HG02759 (cell line): ENCODE results near the gene PHLDB1.
A peak's percentile ranks its signal among the peaks of the same experiment; 100 is the strongest.
"Not testable (repeated sequence)": the region's sequence is repeated elsewhere in the genome, so short reads cannot be mapped to it uniquely, and the experiment has no call there.

ENCODE experiments used
- ATAC-seq: cut with Tn5 transposase; IDR thresholded peaks from one replicate; pipeline ENCODE4 v1.9.1; 2021; ENCODE audit warnings: mild to moderate bottlenecking, moderate library complexity; ENCODE audit not compliant: unreplicated experiment

PHLDB1 gene

GRCh38 chr11:118682372-118682771 lies 75.0 kb downstream of the PHLDB1 start:
- ATAC-seq: no peak

- not testable (repeated sequence) for ATAC-seq
These were observed 75.5 kb downstream of the PHLDB1 start for GRCh38 chr11:118682939-118683338.

- ATAC-seq: no peak
These were observed 76.8 kb downstream of the PHLDB1 start for GRCh38 chr11:118684187-118684586.

- ATAC-seq: no peak
These were observed 80.5 kb downstream of the PHLDB1 start for GRCh38 chr11:118687906-118688305.

DNA sequence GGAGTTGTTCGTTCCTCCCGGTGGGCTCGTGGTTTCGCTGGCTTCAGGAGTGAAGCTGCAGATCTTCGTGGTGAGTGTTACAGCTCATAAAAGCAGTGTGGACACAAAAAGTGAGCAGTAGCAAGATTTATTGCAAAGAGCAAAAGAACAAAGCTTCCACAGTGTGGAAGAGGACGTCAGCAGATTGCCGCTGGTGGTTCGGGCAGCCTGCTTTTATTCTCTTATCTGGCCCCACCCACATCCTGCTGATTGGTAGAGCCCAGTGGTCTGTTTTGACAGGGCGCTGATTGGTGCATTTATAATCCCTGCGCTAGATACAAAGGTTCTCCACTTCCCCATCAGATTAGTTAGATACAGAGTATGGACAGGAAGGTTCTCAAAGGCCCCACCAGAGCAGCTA lies 80.9 kb downstream of the PHLDB1 start:
- not testable (repeated sequence) for ATAC-seq

DNA sequence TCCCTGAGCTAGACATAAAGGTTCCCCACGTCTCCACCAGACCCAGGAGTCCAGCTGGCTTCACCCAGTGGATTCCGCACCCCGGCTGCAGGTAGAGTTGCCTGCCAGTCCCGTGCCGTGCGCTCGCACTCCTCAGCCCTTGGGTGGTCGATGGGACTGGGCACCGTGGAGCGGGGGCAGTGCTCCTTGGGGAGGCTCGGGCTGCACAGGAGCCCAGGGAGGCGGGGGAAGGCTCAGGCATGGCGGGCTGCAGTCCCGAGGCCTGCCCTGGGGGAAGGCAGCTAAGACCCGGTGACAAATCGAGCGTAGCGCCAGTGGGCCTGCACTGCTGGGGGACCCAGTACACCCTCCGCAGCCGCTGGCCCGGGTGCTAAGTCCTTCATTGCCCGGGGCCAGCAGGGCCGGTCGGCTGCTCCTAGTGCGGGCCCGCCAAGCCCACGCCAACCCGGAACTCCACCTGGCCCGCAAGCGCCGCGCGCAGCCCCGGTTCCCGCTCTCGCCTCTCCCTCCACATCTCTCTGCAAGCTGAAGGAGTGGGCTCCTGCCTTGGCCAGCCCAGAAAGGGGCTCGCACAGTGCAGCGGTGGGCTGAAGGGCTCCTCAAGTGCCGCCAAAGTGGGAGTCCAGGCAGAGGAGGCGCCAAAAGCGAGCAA lies 81.6 kb downstream of the PHLDB1 start:
- no peak for ATAC-seq

DNA sequence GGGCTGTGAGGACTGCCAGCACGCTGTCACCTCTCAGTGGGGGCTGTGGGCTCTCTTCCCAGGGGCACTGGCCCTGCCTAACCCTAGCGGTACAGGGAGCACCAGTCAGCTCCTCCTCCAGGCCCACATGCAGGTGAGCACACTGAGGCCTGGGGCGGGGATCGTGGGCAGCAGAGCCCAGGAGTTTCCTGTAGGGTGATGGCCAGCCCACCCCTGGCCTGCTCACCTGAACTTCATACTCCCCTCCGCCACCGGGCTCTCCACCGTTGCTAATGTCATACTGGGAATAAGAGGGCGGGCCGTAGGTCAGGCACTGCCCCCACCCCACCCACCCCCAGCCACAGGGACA lies 82.1 kb downstream of the PHLDB1 start:
- ATAC-seq: no peak

DNA sequence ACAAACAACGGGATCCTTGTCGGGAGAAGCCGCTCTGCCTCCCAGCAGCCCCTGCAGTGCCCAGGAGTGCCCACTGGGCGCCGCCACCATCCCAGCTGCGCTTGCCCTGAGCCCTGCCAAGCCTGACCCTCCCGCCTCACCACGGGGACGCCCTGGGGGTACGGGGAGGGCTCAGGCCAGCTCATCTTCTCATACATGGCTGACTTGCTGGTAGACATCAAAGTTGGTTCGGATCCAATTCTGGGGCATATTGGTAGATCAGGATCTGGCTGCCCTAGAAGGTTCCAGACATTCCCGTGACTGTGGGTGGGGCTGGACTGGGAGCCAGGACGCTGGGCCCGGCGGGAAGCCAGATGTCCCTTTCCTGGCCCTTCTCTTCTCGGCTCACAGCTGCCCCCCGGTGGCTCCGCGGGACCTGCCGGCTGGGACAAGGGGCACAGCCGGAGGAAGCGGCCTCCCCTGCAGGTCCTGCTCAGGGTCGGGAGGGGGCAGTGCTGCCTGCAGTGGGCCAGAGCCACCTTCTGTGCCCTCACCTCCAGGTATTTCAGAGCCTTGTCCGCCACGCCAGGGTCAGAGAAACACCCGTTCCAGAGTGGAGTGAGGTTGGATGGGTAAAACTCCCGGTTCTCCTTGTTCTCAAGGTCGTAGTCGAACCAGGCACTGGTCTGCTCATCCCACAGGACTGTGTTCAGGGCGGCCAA lies 82.6 kb downstream of the PHLDB1 start:
- ATAC-seq: peak; percentile 75

DNA sequence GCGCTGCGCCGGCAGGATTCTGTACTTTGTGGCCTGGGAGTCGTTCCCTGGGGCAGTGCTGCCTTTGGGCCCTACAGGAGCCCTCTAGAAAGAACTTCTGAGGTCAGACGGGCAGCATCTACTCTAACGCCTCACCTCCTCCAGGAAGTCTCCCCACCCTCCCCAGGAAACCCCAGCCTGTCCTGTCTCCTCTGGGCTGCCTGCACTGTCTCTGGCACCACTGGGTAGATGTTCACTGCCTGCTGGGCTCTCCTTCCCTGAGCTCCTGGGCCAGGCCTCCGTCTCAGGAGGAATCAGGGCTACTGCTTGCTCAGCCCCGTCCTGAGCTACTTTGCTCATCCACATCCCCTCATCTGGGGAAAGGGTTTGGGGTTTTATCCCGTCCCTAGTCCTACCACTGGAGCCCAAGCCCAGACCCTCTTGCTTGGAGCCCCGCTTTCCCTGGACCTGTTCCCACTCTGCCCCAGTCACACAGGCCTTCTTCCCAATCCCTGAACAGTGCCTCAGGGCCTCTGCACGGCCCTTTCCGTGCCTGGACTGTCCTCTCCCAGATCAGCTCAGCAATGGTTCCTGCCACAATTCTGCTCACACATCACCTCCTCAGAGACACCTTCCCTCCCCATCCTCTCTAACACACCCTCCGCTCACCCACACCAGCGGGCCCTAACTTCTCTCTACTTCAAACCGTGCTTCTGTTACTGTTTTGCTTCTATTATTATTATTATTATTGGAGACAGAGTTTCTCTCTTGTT lies 83.3 kb downstream of the PHLDB1 start:
- no peak for ATAC-seq

- peak; percentile 31 for ATAC-seq
These were observed 84.8 kb downstream of the PHLDB1 start for GRCh38 chr11:118691926-118692830.

DNA sequence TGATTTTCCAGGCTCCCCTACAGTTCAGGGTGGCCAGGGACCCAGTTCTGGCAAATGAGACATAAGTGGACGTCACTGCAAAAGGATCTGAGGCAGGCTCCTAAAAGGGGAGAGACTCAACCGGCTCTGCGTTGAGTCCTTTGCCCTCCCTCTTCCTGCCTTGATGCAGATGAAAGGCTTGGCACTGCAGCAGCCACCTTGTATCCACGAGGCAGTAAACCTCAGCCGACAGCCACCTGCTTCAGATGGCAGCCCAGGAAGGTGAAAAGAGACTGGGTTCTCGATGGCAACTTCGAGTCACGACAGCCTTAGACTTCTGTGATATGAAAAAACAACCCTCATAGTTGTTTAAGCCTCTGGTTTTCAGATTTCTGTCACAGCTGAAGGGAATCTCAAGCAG lies 86.8 kb downstream of the PHLDB1 start:
- no peak for ATAC-seq

DNA sequence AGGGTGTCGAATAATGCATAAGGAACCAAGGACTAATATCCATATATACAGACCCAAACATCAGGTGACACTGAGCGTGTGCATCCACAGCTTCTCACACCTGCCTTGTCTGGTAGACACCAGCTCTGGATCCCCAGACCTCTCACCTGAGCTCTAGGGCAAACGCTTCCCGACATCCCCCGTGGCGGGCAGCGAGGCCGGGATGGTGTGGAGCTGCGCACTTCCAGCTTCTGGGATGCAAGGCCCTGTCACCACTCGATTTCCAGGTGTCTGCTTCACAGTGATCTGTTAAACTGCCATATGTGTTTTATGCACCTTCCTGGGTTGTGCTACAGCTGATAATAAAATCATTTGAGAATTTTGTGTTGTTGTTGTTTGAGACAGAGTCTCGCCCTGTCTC lies 87.4 kb downstream of the PHLDB1 start:
- ATAC-seq: no peak

DNA sequence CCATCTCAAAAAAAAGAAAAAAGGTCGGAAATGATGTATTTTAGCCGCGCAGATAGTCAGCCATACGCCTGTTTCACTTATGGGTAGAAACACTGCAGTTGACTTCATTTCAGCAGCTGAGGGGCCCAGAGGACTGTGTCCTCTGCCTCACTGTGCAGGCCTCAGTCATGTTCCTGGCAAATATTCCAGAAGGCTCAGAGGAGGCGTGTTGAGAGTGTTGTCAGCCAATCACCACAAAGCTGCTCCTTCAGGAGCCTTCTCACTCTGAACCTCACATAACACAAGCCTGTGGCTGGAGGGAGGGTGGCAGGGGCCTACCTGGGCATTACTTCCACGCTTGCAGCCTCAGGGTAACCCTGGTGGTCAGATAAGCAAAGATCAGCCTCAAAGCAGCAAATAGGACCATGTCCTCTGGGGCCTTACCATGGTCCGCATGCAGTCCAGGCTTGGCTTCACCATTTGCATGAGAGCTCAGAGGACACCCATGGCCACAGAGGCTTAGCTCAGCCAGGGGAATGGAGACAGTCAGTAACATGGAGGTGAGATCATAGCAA lies 89.3 kb downstream of the PHLDB1 start:
- no peak for ATAC-seq

DNA sequence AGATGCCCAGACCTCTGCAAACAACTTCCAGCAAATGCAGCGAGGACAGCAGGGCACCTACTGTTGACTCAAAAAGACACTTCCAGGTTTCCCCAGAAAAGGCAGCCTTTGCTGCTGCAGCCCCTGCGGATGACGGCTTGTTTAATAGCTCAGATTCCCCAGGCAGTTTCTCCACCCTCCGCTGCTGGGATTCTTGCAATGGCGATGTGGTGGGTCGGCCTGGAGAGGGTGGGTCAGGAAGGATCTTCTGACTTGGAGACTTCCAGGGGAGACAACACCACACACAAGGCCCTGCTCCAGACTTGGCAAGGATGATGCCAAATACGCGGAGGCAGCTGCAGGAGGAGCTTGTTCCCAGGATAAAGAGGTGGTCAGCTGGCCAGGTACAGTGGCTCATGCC lies 89.9 kb downstream of the PHLDB1 start:
- no peak for ATAC-seq

DNA sequence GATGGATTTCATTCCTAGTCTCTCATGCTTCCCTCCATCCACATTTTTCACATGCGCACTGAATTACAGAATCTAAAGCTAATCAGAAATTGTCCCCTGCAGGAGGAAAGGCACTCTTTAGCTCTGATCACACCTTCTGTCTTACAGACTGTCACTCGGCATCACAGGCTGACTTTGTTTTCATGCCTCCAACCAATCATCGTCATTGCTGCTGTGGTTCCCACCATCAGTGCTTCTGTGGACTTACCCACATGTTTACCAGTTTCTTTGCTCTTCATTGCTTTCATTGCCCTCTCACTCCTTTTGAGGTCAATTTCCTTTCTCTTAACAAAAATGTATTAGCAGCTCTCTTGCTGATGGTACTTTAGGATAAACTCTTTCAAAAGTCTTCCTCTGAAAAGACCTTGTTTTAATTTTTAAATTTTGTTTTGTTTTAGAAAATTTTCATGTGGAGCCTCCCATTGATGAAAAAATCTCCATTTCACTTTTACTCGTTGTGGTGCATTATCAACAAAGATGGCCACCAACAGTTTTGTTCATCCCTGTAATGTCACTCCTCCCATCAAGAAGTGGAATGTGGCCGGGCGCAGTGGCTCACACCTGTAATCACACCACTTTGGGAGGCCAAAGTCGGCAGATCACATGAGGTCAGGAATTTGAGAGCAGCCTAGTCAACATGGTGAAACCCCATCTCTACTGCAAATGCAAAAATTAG lies 92.2 kb downstream of the PHLDB1 start:
- ATAC-seq: no peak

DNA sequence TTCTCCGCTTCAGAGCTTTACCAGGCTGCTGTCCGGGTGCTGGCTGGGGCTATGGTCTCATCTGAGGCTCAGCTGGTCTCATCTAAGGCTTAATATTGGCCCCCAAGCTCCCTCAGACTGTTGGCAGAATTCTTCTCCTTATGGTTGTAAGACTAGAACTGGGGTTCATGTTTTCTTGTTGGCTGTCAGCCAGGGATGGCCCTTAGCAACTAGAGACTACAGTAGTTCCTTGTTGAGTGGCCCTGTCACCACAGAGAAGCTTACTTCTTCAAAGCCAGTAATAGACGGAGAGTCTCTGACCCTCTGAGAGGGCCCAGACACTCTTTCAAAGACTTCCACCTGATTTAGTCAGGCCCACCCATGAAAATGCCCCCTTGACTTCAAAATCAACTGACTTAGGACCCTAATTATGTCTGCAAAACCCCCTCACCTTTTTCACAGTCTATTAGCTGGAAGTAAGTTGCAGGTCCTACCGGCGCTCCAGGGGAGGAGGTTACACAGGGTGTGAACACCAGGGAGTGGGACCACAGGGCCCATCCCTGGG lies 96.2 kb downstream of the PHLDB1 start:
- ATAC-seq: no peak

- no peak for ATAC-seq
These were observed 97.8 kb downstream of the PHLDB1 start for GRCh38 chr11:118705111-118705741.

GRCh38 chr11:118705791-118706545 lies 98.6 kb downstream of the PHLDB1 start:
- ATAC-seq: no peak

GRCh38 chr11:118706546-118706825 lies 99.1 kb downstream of the PHLDB1 start:
- ATAC-seq: no peak
